ENCODE measurements around the gene ZNF688. TPM values are rescaled to one million over a fixed set of nuclear protein-coding genes. Genes with fewer than 3 reads are reported as not detected.

The ZNF688 gene
- total and polyA plus RNA-seq, 9 of the 15 experiments (the other 6 are each of a cell fraction or from before 2014, with no cell fraction given): 0.48 to 12.9 (median 4.5) TPM

DNA sequence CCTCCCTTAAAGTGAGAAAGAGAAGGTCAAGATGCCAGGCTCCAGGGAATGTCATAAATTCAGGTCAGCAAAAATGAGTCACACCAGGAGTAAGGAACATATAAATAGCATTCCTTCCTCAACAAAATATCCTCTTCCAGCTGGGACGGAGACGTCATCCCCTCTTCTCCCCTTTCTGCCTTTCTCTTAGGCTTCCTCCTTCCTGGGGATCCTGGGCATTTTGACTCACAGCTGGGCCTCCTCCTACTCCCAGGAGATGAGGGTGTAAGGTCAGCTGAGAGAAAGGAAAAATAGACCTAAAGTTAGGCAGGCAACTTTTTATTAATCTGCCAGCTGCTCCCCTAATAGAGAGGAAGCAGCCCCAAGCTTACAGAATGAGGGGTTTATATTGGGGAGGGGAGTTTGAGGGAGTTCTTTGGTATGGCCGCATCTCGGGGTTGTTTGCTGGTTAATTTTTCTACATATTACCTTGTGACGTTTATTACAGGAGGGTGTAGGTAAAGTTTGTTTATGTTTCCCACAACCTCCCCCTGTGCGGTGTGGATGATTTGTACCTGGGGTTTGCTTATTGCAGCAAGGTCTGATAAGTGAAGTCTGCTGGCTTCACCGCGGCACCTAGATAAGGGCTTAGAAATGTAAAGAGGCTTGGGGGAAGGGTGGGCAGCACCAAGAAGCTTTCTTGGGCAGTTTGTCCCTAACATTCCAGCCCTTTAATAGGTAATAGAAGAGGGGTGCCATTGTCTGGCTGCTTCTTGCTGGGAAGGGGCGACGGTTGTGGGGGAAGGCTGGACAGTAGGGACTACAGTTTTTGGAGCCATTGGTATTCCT lies 29.8 kb downstream of the ZNF688 start (continued):
- TF ChIP-seq DACH1 (IDR thresholded peaks at IDR 0.05; ENCODE audit: partially characterized antibody) (peak; percentile 41), NR2C1 (IDR thresholded peaks at IDR 0.05) (no peak; the same call in 1 of the 2 replicates), NR2C1 (tag; IDR thresholded peaks at IDR 0.05) (no peak), ZNF707 (CRISPR knock-in tag; conservative IDR thresholded peaks at IDR 0.05) (no peak), TBL1XR1 (IDR thresholded peaks at IDR 0.05; ENCODE audit: low read length in 2 of 2) (peak in 1 of 2 experiments; percentile 49; a peak in 1 of 4 replicates), MTF1 (CRISPR knock-in tag; IDR thresholded peaks at IDR 0.05; ENCODE audit: borderline replicate concordance) (no peak), SRF (CRISPR knock-in tag; IDR thresholded peaks at IDR 0.05) (0 out of 4 replicates have a peak, but pooled peaks of 1 of the 2 experiments have one; percentile 17), EWSR1 (IDR thresholded peaks at IDR 0.05; ENCODE audit: borderline replicate concordance, low read depth, partially characterized antibody) (no peak), RFX5 (IDR thresholded peaks at IDR 0.05; ENCODE audit: low read depth, low read length) (no peak), DIDO1 (tag; IDR thresholded peaks at IDR 0.05; ENCODE audit: low read depth) (no peak), TOE1 (IDR thresholded peaks at IDR 0.05; ENCODE audit: borderline replicate concordance) (no peak), TOE1 (CRISPR knock-in tag; IDR thresholded peaks at IDR 0.05; ENCODE audit: borderline replicate concordance, low read depth) (no peak), ZSCAN32 (CRISPR knock-in tag; IDR thresholded peaks at IDR 0.05) (no peak), SMAD2 (IDR thresholded peaks at IDR 0.05; ENCODE audit: low read depth, low read length) (no peak)
- TF ChIP-seq, protein P1, sequence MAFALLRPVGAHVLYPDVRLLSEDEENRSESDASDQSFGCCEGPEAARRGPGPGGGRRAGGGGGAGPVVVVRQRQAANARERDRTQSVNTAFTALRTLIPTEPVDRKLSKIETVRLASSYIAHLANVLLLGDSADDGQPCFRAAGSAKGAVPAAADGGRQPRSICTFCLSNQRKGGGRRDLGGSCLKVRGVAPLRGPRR (CRISPR knock-in tag; IDR thresholded peaks at IDR 0.05): no peak
- TF ChIP-seq, protein P2, sequence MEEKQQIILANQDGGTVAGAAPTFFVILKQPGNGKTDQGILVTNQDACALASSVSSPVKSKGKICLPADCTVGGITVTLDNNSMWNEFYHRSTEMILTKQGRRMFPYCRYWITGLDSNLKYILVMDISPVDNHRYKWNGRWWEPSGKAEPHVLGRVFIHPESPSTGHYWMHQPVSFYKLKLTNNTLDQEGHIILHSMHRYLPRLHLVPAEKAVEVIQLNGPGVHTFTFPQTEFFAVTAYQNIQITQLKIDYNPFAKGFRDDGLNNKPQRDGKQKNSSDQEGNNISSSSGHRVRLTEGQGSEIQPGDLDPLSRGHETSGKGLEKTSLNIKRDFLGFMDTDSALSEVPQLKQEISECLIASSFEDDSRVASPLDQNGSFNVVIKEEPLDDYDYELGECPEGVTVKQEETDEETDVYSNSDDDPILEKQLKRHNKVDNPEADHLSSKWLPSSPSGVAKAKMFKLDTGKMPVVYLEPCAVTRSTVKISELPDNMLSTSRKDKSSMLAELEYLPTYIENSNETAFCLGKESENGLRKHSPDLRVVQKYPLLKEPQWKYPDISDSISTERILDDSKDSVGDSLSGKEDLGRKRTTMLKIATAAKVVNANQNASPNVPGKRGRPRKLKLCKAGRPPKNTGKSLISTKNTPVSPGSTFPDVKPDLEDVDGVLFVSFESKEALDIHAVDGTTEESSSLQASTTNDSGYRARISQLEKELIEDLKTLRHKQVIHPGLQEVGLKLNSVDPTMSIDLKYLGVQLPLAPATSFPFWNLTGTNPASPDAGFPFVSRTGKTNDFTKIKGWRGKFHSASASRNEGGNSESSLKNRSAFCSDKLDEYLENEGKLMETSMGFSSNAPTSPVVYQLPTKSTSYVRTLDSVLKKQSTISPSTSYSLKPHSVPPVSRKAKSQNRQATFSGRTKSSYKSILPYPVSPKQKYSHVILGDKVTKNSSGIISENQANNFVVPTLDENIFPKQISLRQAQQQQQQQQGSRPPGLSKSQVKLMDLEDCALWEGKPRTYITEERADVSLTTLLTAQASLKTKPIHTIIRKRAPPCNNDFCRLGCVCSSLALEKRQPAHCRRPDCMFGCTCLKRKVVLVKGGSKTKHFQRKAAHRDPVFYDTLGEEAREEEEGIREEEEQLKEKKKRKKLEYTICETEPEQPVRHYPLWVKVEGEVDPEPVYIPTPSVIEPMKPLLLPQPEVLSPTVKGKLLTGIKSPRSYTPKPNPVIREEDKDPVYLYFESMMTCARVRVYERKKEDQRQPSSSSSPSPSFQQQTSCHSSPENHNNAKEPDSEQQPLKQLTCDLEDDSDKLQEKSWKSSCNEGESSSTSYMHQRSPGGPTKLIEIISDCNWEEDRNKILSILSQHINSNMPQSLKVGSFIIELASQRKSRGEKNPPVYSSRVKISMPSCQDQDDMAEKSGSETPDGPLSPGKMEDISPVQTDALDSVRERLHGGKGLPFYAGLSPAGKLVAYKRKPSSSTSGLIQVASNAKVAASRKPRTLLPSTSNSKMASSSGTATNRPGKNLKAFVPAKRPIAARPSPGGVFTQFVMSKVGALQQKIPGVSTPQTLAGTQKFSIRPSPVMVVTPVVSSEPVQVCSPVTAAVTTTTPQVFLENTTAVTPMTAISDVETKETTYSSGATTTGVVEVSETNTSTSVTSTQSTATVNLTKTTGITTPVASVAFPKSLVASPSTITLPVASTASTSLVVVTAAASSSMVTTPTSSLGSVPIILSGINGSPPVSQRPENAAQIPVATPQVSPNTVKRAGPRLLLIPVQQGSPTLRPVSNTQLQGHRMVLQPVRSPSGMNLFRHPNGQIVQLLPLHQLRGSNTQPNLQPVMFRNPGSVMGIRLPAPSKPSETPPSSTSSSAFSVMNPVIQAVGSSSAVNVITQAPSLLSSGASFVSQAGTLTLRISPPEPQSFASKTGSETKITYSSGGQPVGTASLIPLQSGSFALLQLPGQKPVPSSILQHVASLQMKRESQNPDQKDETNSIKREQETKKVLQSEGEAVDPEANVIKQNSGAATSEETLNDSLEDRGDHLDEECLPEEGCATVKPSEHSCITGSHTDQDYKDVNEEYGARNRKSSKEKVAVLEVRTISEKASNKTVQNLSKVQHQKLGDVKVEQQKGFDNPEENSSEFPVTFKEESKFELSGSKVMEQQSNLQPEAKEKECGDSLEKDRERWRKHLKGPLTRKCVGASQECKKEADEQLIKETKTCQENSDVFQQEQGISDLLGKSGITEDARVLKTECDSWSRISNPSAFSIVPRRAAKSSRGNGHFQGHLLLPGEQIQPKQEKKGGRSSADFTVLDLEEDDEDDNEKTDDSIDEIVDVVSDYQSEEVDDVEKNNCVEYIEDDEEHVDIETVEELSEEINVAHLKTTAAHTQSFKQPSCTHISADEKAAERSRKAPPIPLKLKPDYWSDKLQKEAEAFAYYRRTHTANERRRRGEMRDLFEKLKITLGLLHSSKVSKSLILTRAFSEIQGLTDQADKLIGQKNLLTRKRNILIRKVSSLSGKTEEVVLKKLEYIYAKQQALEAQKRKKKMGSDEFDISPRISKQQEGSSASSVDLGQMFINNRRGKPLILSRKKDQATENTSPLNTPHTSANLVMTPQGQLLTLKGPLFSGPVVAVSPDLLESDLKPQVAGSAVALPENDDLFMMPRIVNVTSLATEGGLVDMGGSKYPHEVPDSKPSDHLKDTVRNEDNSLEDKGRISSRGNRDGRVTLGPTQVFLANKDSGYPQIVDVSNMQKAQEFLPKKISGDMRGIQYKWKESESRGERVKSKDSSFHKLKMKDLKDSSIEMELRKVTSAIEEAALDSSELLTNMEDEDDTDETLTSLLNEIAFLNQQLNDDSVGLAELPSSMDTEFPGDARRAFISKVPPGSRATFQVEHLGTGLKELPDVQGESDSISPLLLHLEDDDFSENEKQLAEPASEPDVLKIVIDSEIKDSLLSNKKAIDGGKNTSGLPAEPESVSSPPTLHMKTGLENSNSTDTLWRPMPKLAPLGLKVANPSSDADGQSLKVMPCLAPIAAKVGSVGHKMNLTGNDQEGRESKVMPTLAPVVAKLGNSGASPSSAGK (IDR thresholded peaks at IDR 0.05): no peak
